Activated CD4-positive, CD25-positive, alpha-beta regulatory T cell (primary cell): ENCODE measurements around the gene NUP62.
"Not testable (repeated sequence)": the region's sequence is repeated elsewhere in the genome, so short reads cannot be mapped to it uniquely, and the experiment has no call there.

Experiments used
- DNase-seq, 4 experiments: peaks; one replicate each; lab custom pipeline; 2025; lab: John Stamatoyannopoulos, UW

NUP62 gene, protein sequence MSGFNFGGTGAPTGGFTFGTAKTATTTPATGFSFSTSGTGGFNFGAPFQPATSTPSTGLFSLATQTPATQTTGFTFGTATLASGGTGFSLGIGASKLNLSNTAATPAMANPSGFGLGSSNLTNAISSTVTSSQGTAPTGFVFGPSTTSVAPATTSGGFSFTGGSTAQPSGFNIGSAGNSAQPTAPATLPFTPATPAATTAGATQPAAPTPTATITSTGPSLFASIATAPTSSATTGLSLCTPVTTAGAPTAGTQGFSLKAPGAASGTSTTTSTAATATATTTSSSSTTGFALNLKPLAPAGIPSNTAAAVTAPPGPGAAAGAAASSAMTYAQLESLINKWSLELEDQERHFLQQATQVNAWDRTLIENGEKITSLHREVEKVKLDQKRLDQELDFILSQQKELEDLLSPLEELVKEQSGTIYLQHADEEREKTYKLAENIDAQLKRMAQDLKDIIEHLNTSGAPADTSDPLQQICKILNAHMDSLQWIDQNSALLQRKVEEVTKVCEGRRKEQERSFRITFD

DNA sequence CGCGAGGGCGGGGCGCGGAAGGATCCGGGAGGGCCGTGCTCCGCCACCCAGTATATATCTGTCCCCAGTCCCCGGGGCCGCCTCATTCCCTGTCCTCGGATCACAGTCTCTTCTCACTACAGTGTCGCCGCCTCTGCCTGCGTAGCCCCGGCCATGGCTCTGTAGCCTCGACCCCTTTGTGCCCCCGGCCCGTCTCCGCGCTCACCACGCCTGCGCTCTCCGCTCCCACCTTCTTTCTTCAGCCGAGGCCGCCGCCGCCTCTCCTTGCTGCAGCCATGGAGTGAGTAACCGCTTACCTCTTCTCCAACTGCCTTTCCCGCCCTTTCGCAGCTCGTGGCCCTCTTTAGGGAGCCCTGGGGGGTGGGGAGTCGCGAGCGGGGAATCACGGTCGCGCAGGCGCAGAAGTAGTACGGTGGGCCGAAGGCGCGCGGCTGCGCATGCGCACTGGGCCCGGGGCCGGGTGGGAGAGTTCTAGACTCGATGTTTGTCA lies at the start of gene NUP62, which contains the start of gene ATF5:
Gene NUP62, minus strand, starts transcription at position 384 of the 490 bp plus-strand sequence. CDS start 19,697 bp downstream, outside the sequence.
Gene ATF5, plus strand, starts transcription at position 85 of the 490 bp plus-strand sequence. CDS start 1,646 bp downstream, outside the sequence.
- peak; percentile 85 to 92 (median 88) for DNase-seq

DNA sequence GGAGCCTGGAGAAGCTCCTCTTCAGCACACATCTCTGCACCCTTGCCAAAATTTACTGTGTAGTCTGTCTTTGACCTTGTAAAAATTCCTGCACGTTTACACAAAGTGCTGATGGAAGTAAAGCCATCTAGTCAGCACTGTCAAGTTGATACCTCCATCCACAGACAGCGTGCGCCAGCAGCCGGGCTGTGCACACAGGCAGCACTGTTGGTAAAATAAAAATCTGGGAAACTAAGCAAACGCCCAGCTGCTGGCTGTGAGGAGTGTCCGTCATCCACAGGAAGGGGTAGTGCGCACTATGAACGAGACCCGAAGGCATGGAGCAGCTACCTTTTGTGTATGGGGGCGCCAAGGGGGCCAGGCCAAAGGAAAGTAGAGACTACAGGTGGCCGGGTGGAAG lies 49.0 kb upstream of the NUP62 start:
- no peak for DNase-seq

DNA sequence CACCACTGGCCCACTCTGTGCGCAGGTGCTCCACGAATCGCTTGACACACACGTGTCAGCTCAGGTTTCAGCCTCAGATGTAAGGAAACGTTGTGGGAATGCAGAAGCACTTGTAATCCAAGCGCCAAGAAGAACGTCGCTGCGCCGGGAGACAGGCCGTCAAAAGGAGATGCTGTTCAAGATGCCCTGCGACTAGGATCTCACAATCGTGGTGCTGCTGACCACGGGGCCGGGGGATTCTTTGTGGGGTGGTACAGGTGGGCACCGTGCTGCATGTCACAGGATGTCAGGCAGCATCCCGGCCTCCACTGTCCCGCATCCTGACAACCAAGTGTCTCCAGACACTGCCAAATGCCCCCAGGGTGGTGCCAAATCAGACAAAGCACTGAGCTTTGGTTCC lies 48.6 kb upstream of the NUP62 start:
- no peak for DNase-seq

DNA sequence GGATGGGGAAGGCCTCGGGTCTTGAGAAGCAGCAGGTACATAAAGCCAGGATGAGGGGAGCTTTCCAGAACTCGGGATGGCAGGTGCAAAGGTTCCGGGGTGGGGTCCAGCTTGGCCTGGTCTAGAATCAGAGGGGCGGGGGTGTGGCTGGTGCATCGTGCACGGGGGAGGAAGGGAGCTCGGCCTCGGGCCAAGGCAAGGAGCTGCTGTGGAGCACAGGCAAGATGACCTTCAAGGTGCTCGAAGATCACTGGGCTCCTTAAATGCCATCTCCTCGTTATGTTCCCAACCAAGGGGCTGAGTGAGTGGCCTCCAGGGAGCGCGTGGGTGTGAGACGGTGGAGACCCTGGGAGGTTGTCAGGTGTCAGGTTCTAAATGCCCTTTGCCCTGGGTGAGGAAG lies 47.8 kb upstream of the NUP62 start:
- DNase-seq = no peak

DNA sequence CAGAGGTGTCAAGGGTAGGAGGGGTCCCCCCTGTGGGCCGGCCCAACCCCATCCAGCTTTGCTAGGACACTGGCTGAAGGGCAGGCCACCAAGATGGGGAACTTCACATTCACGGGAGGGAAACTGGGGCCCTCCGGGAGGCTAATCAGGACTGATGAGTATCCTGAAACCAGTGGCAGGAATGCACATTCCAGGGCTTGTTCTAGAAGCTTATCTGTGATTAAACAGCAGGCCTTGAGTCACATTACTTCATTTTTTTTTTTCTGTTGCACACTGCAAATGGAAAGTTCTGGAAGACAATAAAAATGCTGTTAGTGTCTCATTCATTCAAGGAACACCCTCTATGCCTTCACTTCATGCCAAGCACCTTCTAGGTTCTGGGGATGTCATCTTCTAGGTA lies 47.2 kb upstream of the NUP62 start:
- DNase-seq = no peak

DNA sequence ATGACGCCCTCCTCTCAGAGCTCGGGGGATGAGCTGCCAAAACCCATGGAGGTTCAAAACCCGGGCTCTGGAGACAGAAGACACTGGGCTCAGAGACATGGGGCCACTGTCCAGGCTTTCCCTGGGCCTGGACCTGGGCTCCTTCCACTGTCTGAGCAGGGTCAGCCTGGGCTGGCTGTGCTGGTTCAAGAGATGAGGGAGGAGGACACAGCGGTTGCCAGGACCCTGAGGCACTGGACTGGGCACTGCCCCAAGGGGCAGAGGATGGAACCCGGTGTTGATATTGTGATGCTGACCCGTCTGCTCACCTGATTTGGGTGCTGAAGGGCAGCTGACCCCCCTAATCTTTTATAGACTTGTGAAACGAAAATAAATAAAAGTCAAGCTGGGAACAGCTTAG lies 45.7 kb upstream of the NUP62 start:
- no peak for DNase-seq

DNA sequence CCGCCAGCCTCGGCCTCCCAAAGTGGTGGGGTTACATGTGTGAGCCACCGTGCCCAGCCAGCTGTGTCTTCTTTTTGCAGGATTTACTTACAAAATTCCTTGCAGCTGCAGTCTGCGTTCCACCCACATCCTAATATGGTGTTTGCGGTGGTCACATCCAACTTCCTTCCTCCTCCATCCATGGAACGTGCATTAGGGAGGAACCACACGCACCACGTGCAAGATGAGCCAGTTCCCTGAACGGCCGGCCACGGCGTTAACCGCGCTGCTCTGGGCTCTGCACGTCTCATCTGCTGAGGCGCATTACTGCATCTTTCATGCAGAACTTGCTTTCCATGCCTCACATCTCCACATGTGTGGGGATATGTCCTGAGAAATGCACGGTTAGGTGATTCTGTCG lies 44.7 kb upstream of the NUP62 start:
- no peak for DNase-seq

DNA sequence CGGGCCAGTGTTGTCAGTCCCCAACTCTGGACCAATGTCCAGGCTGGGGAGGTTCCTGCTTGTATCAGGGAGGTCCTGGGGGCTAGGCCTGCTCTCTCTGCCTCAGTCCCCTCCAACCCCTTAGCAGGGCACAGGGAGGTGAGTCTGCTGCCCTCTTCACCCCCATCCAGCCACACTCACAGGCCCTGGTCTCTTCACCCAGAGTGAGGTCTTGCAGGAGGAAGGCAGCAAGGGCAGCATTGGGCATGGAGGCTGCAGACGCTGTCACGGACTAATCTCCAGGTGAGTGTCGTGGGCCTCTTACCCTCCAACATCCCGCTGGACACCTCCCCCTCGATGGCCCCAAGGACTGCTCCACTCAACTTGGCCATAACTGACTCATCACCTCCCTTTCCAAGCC lies 43.5 kb upstream of the NUP62 start:
- DNase-seq = no peak

DNA sequence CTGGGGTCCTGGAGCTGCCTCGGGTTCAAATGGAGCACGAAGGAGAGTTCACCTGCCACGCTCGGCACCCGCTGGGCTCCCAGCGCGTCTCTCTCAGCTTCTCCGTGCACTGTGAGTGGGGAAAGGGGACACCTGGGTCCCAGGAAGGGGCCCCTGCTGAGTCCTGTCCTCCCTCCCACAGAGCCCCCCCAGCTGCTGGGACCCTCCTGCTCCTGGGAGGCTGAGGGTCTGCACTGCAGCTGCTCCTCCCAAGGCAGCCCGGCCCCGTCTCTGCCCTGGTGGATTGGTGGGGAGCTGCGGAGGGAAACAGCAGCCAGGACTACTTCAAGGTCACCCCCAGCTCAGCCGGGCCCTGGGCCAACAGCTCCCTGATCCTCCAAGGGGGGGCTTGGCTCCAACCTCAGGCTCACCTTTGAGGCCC lies 42.7 kb upstream of the NUP62 start:
- no peak for DNase-seq

DNA sequence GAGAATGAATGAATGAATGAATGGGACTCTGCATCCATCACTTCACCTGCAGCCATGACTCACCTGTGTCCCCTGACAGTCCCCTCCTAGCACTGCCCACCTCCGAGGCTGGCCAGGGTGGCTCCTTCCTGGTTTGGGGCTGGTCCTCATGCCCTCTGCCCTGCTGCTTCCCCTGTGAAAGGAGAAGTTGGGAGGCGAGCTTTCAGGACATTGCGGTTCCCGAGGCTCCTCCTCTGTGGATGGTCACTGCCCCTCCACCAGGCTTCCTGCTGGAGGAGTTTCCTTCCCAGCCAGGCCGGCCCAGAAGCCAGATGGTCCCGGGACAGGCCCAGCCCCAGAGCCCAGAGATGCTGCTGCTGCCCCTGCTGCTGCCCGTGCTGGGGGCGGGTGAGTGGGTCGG lies 40.1 kb upstream of the NUP62 start:
- not testable (repeated sequence) for DNase-seq

DNA sequence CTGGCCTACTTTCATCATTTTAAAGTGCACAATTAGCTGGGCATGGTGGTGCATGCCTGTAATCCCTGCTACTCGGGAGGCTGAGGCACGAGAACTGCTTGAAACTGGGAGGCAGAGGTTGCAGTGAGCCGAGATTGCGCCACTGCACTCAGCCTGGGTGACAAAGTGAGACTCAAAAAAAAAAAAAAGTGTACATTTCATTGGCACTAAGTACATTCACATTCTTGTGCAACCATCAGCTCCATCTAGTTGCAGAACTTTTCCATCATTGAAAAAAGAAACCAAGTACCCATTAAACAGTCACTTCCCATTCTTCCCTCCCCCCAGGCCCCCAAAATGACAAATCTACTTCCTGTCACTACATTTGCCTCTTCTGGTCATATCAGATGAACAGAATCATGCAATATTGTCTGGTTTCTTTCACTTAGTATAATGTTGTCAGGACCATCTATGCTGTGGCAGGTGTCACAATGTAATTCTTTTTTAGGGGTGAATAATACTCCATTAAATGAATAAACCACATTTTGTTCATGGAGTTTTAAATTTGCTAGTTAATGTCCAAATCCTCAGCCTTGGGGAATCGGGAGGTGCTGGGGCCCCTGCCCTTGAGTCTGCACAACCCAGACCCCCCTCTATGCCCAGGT lies 39.1 kb upstream of the NUP62 start:
- no peak for DNase-seq

DNA sequence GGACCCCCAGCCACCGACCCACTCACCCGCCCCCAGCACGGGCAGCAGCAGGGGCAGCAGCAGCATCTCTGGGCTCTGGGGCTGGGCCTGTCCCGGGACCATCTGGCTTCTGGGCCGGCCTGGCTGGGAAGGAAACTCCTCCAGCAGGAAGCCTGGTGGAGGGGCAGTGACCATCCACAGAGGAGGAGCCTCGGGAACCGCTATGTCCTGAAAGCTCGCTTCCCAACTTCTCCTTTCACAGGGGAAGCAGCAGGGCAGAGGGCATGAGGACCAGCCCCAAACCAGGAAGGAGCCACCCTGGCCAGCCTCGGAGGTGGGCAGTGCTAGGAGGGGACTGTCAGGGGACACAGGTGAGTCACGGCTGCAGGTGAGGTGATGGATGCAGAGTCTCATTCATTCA lies 31.7 kb upstream of the NUP62 start, which contains the start of gene SIGLEC11:
Gene SIGLEC11, minus strand, starts transcription at position 193 of the 400 bp plus-strand sequence. Its CDS starts 91 bp downstream, at position 102.
- DNase-seq = not testable (repeated sequence)

DNA sequence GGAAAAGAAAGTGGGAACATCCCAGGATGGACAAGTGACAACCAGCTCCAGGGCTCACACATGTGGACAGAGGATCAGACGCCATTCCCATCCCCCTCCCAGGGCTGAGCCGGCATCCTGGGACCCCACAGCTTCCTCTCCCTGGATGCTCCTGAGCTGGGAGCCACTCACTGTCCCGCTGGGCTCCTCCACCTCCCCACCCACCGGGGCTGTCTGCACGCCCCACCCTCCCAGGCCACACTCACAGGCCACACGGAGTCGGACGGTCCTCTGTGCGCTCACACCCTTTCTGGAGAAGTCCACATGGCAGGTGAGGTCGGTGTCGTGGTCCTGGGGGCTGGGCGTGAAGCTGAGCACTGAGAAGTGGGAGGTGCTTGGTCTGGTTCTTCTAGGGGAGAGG lies 30.6 kb upstream of the NUP62 start:
- DNase-seq = not testable (repeated sequence)

DNA sequence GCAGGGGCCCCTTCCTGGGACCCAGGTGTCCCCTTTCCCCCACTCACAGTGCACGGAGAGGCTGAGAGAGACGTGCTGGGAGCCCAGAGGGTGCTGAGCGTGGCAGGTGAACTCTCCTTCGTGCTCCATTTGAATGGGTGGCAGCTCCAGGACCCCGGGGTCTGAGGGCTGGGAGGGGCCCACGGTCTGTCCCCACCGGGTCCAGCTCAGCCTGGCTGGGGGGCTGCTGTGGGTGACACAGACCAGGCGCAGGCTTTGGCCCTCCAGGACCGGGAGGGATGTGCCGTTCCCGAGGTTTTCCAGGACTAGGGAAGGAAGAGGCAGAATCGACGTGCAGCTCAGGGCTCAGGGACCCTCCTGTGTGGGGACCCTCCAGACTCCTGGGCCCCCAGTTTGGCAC lies 29.3 kb upstream of the NUP62 start:
- DNase-seq = not testable (repeated sequence)

DNA sequence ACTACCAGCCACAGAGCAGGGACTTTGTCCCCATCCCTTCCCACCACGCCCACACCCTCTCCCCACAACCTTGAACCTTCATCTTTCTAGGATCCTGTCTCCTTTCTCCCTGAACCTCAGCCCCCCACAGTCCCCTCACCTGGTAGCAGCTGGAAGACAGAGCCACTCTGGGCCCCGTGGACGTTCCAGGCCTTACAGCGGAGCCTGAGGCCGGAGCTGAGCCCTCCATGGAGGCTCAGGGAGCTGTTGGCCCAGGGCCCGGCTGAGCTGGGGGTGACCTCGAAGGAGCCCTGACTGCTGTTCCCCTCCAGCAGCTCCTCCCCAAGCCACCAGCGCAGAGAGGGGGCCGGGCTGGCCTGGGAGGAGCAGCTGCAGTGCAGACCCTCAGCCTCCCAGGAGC lies 28.8 kb upstream of the NUP62 start:
- DNase-seq = not testable (repeated sequence)

DNA sequence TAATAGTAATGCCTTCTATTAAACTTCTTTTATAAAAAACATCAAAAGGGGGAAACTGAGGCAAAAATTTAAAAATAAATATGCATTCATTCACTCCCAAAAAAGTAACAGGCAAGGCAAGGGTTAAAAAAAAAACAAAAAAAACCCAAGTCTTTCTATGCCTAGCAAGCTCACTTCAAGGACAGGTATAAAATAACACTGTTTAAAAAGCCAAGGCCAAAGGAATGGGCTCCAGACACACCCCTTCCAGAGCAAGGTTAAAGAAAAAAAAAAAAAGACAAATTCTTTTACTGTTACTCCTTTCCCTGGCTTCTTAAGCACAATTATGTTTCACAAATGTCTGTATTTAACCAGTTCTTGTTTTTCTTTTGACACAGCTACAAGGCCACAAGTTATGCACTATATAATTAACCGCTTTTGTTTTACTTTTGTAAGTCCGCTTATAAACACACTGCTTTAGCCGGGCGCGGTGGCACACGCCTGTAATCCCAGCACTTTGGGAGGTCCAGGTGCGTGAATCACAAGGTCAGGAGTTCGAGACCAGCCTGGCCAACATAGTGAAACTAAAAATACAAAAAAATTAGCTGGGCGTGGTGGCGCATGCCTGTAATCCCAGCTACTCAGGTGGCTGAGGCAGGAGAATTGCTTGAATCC lies 28.1 kb upstream of the NUP62 start:
- DNase-seq = no peak

DNA sequence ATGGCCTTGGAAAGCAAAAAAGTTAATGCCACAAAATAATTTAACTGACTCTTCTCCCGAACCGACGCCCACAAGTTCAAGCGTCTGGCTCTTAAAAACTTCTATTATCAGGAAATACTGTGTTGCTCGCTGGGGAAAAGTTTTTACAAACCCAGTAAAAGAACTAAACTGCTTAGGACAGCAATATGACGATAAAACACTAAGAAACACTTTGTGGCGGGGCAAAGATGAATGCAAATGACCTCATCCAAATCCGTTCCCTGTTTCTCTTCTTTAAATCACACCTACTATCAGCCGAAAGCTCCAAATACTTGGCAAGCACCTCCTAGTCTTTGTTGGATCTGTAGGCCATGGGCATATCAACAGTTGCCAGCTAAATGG lies 26.8 kb upstream of the NUP62 start:
- DNase-seq = no peak

DNA sequence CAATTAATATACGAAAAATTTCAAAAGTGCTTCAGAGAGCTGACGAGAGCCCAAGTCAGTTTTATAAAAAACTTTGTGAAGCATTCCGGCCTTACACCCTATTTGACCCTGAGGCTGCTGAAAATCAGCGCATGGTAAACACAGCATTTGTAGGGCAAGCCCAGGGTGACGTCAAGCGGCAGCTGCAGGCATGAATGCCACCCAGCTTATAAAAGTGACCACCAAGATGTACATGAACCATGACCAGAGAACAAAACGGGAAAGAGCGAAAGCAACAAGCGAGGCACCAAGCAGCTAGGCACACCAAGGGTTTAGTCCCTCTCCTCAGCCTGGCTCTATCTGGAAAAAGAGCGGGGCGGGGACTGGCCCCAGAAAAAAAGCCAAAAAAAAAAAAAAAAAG lies 25.6 kb upstream of the NUP62 start:
- no peak for DNase-seq

DNA sequence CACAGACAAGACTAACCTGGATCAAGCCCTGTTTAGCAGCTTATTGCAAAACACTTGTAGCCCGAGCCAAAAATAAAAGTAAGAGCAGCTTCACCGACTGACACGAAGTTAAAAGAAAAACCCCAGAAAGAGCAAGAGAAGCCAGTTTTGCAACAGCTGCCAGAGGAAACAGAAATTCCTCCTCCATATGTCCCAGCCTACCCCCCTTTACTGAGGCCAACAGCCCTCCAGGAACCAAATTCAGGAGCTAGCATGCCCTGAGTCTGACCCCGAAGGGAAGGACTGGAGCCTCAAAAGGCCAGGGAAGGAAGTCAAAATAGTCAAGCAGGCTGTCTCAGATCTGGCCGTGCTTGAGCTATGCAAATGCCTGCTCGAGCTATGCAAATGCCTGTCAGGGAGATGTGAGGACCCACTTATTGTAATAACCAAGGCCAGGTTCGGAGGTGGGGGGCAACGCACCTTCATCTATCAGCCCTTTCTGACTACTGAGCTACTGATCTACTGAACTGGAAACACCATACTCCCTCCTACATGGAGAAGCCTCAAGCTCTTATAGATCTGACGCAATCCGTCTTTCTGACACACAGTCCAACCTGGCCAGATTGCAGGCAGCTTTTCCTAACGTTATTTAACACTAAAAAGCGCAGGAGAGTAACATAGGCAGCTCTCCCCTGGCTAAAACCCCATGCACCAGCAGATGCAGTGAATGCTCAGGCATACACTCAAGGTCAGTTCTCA lies 25.0 kb upstream of the NUP62 start:
- no peak for DNase-seq

DNA sequence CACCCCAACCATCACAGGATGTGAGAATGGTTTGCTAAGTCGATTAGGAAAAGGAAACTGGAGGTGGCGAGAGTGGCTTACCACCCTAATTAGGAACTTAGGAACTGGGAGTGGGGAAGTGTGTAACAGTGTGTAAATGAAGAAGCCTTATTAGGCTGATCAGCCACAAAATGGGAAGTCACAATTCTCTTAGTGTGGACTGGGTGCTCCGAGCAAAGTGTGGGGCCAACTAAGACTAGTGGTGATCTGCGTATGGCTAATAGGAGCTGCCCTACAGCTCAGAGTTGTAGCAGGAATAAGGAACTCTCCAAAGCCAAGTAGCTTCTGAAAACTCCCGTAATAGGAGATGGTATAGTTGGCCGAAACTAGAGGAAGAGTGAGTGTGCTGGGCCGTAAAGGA lies 24.1 kb upstream of the NUP62 start:
- no peak for DNase-seq

DNA sequence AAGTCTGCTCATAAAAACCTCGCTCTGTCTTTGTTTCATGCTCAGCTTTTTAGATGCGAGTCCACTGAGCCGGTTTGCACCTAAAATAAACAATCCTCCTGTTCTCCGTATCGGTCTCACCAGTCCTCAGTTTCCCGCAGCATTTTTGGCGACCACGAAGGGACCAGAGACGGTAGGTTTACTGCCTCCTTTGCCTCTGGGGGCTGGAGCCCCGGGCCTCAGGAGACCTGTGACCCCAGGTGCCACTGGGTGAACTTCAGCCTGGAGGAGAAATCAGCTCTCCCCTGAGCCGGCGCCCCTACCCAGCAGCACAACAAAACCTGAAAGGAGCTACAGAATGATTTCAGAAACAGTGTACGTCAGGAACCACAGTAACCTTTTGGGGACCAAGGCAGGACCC lies 23.6 kb upstream of the NUP62 start:
- no peak for DNase-seq

DNA sequence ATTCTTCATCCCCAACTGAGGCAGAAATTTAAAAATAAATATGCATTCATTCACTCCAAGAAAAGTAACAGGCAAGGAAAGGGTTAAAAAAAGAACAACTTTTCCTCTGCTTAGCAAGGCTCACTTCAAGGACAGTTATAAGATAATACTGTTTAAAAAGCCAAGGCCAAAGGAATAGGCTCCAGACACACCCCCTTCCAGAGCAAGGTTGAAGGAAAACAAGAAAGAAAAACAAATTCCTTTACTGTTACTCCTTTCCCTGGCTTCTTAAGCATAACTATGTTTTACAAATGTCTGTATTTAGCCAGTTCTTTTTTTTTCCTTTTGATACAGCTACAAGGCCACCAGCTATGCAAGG lies 23.2 kb upstream of the NUP62 start:
- no peak for DNase-seq
